EH (cell line): ENCODE measurements around the gene AMPD2.
A peak's percentile ranks its signal among the peaks of the same experiment; 100 is the strongest.

Source experiments
- DNase-seq: peaks from one replicate; pipeline ENCODE4 v3.0.0-alpha.2; 2015; ENCODE audit warnings: low read depth

AMPD2 gene

DNA sequence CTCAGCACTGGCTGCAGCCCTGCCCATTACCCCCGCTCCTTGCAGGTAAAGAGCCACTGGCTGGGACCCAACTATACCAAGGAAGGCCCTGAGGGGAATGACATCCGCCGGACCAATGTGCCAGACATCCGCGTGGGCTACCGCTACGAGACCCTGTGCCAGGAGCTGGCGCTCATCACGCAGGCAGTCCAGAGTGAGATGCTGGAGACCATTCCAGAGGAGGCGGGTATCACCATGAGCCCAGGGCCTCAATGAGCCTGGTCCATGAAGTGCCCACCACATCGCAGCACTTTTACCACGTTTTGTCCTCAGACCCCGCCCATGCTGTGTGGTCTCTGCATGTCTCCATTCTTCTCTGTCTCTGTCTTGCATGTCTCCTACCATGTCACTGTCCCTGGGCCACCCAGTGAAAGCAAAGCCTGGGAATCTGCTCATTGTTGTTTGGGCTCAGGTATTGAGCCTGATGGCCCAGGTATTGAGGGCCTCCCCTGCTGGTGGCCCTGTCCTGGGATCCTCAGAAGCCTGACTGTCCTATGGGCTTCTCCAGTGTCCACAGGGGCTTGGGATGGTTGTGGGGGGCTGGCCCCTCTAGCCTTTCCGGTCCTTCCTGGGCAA, 11.4 kb downstream of the AMPD2 start:
- no peak for DNase-seq

DNA sequence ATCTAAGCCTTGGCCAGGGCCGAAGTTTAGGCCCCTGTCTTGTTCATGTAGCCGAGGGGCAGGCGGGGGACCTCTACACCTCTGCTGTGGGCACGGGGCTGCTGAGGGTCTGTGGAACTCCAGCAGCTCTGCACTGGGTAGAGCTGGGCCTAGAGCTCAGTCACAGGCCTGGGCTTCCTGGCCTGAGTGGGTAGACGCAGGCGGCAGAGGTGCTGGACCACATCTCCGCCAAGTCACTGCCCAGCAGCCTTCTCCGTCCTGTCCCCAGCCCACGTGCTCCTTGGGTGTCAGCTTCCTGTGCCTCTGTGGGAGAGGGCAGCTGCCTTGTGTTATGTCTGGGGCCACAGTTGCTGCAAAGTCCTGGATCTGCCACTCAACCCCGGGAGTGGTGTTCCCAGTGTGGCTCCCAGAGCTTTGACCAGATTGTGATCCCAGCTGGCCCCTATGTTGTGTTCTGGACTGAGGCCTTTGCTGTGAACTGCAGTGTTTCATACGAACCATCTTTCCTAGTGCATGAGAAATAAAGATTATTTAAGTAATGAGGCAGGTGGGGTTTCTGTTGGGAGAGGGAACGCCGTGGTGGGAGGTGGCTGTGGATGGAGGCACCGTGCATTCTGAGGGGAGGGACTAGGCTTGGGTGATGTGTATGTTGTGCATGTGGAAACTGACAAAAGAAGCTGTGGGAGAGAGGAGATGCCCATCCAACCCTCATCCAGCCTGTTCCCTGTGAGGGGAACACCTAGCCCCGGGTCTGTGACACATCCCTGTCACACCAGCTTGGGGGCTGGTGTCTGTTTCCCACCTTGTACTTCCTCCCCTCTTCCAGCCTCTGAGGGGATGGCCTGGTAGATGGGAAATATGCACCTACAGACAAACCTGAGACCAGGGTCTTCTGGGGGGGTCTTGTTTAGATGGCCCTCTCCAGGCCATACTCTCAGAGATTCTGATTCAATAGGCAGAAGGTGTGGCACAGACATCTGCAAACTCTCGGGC, 12.2 kb downstream of the AMPD2 start:
- DNase-seq = no peak

DNA sequence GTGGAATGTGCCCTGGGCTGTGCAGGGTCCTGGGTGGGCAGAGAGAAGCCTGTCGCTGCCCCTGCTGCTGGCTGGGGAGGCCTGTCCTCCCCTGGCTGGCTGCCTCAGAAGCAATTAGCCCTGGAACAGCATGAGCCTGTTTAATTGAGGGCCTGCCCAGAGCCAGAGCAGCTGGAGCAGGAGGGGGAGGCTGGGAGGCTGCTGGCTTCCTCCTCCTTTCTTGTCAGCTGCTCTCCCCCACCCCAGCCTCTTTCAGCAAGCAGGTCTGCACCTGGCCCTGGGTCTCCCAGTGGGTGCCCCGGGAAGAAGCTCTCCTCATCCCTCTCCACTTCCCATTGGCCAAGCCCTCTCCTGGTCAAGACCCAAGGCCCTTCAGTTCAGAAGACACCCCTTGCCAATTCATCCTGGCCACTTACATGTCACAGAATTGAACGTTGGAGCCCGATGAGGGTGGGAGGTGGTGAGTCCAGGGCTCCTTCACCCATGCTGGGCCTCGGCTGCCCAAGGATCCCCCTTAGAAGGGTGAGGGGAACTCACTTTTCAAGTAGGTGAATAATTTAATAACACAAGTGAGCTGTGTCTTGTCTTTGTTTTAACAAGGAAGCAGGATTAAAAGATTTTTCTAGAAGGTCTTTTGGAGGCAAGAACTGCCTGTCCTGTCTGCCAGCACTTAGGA, 13.2 kb downstream of the AMPD2 start:
- no peak for DNase-seq

DNA sequence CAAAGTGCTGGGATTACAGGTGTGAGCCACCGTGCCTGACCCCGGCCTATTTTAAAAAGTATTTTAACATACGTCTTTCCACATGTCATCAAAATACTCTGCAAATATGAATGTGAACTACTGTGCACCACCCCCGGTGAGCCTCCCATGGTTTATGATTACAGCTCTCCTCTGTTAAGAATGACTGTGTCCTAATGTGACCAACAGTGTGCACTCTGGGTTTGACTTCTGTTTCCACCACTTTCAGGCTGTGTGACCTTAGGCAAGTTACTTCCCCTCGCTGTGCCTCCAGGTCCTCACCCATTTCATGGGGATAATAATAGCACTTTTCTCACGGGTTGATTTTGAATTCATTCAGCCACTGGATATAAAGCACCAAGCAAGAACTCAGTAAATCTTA, 14.7 kb downstream of the AMPD2 start:
- DNase-seq = no peak

DNA sequence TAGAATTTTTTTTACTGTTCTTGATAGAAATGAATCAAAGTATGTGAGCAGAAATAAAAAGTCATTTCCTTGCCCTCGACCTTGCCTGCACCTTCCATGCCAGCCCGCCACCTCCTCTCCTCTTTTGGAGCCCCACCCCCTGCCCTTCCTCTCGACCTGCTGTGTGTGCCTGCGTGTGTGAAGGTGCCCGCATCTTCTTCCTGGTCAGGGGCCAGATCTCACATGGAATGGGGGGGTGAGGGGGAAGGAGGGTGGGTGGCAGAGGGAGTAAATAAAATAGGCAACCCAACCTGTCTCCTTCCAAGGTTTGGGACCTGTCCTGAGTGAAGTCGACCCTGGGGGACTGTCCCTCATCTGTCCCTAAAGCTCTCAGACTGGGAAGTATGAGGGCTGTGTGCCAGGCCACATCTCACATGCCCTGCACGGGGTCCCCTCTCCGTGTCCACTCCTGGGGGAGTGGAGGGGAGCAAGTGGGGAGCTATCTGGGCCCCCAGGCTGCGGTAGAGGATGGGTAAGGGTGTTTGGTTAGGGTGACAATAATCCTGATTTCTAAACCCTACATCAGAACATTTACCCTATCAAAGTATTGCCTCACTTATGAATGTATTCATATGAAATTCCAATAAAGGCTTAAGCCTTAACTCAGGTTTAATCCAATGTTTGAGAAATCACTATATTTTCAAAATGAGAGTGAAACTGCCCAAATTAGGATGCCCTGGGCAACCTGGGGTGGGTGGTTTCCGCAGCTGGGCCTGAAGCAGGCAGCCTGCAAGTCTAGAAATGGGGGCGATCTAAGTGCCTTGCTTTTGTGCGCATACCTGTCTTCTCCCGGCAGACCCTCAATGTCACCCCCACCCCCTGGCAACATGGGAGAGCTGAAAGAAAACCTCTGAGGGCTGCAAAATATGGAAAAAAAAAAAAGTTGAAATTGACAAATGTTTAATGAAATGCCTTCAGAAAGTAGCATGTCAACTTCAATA, 15.4 kb downstream of the AMPD2 start:
- DNase-seq = no peak

DNA sequence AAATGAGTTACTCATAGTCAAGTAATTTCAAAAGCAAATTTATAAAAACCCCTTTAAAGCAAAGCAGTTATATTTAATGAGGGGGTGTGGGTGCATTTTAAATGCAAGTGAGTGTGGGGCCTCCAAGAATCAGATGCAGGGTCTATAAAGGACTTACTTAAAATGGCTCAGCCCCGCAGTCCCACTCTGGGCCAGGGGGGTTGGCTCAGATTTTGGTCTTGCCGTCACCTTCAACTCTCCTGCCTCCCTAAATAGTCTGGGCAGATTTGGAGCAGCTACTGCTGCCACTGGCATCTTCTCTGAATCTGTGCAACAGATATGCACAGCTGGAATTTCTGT, 16.2 kb downstream of the AMPD2 start:
- no peak for DNase-seq

DNA sequence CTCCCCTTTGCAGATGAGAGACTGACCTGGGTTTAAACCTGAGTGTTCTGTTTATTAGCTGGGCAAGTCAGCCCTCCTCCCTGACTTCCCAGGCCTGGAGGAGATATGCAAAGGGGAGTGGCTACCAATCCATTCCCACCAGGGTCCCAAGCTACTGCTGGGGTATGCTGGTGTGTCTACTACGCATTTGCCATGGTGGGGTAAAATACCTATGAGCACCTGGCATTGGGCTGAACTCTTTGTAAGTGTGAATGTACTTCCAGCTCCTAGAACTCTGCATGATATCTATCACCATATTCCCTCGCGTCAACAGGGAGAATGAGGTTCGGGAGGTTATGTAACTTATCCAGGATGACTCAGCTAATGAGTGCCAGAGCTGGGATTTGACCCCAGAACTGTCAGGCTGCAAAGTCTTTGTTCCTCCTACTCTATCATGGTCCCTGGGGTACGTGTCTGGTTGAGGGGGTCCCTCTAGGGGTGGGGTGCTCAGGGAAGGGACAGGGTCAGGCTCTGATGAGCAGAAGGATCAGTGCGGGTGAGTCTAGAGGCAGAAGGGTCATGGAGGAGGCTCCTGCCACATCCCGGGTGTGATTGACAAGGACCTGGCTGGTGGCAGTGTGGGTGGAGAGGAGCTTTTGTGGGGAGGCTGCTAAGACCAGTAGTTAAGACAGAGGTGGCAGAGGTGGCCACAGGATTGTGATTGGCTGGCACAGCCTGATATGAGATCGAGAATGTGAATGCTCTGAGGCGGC, 16.7 kb downstream of the AMPD2 start:
- DNase-seq = peak; percentile 74

DNA sequence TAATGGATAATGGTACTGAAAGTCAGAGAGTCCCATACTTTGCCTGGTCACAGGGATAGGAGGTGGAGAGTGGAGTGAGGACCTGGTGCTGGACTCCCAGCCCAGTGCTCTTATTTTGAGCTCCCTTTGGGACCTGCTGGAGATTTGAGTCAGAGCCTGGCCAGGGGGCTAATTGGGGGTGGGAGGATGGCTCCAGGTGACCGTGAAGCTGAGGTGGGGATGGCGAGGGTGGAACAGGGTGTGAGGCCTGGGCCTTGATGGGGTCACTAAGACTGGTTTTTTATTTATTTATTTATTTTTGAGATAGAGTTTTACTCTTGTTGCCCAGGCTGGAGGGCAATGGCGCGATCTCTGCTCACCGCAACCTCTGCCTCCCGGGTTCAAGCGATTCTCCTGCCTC, 17.8 kb downstream of the AMPD2 start:
- DNase-seq = no peak

DNA sequence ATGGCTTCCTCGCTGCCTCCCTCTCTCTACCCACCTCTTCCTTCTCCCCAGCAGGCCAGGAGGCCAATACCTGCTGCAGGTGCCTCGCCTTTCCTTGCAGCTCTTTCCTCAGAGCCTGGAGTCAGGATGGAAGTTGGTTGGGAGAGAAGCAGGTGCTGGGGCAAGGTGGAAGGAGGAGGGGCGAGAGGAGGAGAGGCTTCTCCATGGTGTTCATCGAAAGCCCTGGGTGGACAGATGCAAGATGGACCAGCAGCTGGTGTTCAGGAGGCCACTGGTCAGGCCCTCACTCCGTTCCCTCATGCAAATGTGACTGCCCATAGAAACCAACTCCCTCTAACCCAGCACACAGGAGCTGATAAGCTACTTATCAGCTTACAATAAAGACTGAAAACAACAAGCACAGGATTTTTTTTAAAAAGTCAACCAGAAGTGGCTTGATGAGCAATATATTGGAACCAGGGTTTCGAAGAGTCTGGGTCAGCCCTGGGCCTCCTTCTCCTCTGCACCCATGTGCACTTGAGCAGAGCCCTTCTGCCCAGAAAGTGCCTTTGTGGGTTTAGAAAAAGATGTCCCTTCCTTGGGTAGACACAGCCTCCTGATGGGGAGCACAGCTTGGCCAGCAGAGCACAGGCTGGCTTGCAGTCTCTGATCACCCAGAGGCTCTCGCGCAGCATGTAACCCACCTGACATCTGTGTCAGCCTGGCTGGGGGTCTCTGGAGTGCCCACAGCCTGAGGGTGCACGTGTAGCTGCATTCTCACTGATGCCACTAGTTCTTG, 19.6 kb downstream of the AMPD2 start:
- no peak for DNase-seq

DNA sequence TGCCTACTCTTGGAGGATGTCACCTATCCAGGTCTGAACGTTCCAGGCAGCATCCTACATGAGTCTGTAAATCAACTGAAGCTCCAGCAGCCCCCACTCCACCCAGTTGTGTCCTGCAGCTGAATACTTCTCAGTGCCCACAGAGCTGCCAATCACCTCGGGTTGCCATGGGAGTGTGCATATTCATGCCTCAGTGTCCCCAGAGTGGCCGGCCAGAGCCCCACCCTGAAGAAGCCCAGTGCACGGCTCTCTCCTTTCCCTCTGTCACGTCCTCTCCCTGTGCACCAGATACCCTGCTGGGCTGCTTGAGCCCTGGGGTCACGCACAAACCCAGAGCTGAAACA, 20.2 kb downstream of the AMPD2 start:
- DNase-seq = no peak

DNA sequence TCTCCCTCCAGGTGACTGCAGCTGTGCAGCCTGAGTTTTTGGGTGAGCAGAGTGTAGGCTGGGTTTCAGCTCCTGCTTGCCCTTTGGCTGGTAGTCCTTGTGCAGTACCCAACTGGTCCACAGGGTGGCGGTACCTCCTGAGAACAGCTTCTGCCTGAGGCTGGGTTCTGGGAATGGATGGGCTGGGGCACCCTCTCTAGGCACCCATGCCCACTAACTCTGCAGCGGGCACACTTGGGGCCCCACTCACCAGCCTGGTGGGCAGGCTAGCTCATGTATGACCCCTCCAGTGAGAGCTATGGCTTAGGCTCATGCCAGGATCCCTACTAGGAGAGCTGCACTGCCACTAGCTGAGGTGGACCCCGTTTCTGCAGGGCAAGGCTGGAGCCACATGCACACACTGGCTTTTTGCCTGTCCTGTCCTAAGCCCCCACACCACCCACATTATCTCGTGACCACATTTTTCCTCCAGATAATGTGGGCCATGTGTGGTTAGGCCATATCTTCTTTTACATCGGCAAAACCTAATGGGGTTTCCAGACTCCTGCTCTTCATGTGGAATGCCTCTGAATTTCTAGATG, 20.7 kb downstream of the AMPD2 start:
- peak; percentile 70 for DNase-seq

DNA sequence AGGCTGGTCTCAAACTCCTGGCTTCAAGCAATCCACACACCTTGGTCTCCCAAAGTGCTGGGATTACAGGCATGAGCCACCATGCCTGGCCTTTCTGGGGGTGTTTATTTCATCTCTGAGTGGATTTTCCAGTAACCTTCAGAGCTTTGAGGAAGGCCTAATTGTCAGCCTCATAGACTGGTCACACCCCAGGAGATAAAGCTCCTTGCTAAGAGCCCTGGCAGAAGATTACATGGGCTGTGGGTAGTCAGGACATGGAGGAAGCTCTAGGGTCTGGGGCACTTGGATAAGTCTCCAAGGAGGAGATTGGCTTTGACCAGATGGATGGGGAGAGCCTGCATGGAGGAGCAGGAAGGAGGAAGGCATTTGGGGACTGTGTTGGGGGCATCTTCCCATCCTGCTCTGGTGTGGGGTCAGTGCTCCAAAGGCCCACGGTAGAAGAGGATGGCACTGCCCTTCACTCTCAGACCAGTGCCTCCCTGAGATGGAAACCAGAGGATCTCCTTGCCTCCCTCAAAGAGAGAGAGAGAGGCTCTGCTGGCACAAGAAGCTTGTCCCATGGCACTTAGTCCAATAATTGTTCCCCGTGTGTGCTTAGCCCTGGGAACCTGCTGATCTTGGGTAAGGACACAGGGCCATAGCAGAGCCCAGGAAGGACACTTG, 21.6 kb downstream of the AMPD2 start:
- no peak for DNase-seq

DNA sequence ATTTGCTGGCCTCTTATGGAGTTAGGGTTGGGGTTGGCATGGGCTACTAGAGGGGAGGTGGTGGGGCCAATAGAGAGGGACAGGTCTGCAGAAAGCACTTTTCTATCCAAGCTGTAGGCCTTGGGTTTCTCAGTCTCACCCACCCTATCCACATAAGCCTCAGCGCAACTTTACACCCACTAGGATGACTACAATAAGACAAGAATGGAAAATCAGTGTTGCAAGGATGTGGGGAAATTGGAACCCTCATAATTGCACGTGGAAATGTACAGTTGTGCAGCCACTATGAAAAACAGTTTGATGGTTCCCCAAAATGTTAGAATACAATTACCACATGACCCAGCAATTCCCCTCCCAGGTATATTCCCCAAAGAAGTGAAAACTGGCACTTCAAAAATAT, 22.2 kb downstream of the AMPD2 start:
- no peak for DNase-seq

DNA sequence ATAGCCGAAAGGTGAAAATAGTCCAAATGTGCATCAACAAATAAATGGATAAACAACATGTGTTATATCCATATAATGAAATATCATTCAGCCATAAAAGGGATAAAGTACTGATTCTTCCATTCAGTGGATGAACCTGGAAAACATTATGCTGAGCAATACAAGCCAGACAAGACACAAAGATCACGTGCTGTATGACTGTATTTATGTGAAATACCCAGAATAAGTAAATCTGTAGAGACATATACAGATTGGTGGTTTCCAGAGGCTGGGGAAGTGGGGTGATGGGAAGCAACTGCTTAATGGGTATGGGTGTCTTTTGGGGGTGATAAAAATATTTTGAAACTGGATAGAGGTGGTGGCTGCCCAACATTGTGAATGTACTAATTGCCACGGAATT, 23.0 kb downstream of the AMPD2 start:
- DNase-seq = no peak

DNA sequence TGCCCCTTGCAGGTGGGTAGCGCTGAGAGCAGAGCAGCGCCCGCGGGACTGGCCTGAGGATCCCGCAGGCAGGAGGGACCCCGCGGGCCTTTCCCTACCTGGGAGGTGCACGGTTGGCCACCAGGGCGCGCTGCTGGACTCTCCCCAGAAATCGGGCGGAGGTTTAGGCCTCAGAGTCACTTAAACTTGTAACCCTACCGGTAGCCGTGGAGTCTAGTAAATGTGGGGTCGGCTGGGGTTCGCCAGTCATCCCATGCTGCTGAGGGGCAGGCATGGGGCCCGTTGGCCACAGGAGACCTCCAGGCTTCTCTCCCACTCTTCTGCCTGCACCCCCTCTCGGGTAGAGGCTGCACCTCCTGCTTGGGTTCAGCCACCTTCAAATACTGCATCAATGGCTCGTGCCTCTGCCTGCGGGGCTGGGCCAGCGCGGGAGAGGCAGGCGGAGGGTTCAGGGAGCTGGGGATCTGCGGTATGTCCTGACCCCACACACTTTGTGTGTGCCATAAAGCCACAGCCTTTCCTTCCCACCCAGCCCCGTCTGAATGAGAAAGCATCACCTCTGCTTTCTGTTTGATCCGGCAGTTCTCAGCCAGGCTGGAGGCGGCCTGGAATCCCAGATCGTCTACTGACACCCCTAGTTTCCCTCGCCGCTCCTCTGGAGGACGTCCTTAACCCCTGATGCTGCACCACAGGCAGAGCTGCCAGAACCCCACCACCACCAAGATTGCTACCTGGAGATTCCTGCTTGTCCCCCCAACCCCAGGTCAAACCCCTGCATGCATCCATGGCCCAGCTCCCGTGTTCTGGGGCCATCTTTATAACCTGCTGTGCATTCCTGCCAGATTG, 24.0 kb downstream of the AMPD2 start:
- peak; percentile 62 for DNase-seq

DNA sequence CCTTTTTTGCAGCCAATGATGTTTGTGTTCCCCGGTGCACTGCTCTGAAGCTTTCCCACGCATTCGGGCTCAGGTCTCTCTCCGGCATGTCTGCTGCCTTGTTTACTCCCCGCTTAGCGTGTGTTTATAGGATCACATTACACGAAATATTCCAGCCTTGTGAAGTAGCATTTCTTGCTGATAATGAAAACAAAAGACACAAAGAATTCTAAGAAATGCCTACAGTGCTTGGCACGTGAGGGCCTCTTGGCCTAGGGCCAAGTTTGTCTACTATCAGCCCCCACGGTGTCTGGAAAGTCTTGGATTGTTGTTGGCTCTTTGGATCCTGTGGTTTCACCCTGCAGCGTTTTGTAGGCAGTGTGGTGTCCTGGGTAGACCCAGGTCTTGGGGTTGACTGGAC, 25.0 kb downstream of the AMPD2 start:
- no peak for DNase-seq

DNA sequence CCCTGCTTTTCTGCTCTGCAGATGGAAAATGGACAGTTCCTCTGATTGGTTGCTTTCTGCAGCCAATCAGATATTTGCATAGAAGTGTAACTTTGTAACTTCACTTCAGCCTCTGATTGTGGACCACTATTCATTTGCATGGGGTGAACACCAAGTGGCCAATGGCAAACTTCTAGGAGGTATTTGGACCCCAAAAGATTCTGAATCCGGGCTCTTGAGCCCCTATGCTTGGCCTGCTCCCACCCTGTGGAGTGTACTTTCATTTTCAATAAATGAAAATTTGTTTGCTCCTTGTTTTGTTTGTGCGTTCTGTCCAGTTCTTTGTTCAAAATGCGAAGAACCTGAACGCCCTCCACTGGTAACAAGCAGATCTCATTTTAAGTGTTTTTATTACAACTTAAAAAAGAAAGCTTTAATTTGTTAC, 29.9 kb downstream of the AMPD2 start:
- peak; percentile 61 for DNase-seq

DNA sequence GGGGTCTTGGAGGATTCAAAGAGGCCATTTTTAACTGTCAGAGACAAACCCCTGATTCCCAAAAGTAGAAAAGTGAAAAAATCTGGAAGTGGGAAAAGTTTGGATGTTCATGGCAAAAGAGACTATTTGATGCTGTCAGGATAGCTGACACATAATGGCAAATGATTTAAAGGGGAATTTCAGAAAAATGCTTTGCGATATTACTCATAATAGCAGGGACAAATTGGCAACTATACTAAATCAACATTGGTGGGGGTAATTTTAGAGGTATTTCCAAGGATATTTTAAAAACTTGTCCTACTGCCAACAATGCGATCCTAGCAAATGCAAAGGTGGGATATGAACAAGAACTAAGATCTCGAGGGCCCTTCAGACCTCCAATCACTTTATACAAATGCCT, 31.0 kb downstream of the AMPD2 start:
- DNase-seq = peak; percentile 68

DNA sequence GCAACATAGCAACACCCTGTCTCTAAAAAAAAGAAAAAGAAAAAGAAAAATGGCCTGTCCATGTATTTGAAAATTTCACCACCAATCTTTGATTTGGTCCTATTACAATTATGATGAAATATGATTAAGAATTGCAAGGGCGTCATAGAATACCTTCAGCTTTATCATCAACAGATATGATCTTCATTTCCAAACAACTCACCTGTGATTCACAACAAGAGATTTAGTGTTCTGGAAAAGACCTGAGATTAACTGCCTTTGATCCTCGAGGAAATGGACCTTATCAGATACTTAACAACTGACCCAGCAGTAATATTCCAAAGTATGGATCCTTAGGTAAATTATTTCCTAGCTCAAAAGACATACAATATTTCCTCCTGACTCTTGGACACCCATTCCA, 32.8 kb downstream of the AMPD2 start:
- DNase-seq = no peak
